OCI-LY3 (cell line): ENCODE results near the gene AADAC.

Experiments used
- CTCF ChIP-seq: fragments of 200-600, 300-600 bp; sonication (generic); IDR thresholded peaks from 2 replicates; pipeline ENCODE4 v1.5.1; 2014; ENCODE audit warnings: antibody characterized with exemption, low read length, low read depth
- EZH2phosphoT487 ChIP-seq: fragments of 200-600 bp; shearing (Covaris generic); IDR thresholded peaks from 2 replicates; pipeline ENCODE4 v1.6.1; 2018; ENCODE audit warnings: antibody characterized with exemption, mixed run types, low read depth

GRCh38 chr3:151819910-151820309 is 6.0 kb downstream of the AADAC start:
- TF ChIP-seq CTCF (no peak), EZH2phosphoT487 (no peak)
